SH-SY5Y (cell line): ENCODE results near the gene ECHS1.

Experiments used
- GATA2 ChIP-seq: IDR thresholded peaks from 2 replicates; pipeline ENCODE4 v1.6.1; 2011; ENCODE audit warnings: mild to moderate bottlenecking, low read depth, low read length
- GATA3 ChIP-seq: IDR thresholded peaks from 2 replicates; pipeline ENCODE4 v1.6.1; 2011; ENCODE audit warnings: low read depth, mild to moderate bottlenecking, low read length, moderate library complexity

GRCh38 chr10:133375357-133376115 is 2.4 kb upstream of the ECHS1 start:
- TF ChIP-seq GATA2 (no peak), GATA3 (no peak)
